GM18909 (cell line): ENCODE measurements around the gene PTPRD.

ENCODE experiments used
- ATAC-seq: cut with Tn5 transposase; IDR thresholded peaks from one replicate; pipeline ENCODE4 v1.9.1; 2021; ENCODE audit warnings: mild to moderate bottlenecking; ENCODE audit not compliant: unreplicated experiment, poor library complexity

Gene PTPRD

GRCh38 chr9:8484597-8485191, 2128.1 kb downstream of the PTPRD start:
- ATAC-seq: no peak

DNA sequence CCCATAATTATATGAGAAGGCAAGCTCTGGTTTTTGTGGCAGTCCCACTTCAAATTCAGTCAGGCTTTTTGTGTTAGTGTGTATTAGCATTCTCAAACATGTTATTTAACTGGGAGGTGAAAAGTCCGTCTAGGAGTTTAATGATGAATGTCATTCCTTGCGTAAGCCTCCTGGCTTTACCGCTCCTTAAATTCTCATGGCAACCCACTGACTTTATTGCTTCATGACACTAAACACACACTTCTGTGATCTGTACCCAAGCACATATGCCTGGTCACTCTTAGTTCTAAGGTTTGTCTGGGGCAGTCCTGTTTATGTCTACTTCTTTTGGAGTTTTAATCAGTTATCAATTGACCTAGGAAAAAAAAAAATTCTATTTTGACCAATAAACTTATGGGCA, 2135.4 kb downstream of the PTPRD start:
- no peak for ATAC-seq

DNA sequence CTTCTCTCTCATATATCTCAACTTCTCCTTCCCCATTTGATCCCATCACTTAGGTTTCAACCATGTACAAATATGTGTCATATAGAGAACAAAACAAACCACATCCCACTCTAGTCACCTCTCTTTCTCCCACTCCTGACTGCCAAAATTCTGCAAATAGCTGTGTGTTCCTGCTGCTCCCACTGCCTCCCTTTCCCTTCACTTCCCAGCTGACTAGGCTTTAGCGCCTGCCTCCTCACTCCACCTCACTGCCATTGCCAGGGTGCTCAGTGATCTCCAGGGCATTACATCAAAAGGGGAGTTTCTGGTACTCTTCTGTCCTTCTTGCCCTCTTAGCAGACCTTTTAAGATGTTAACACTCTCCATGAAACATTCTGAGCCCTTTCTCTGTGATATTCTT, 2137.9 kb downstream of the PTPRD start:
- no peak for ATAC-seq

GRCh38 chr9:8473244-8474020, 2139.4 kb downstream of the PTPRD start:
- ATAC-seq: no peak

DNA sequence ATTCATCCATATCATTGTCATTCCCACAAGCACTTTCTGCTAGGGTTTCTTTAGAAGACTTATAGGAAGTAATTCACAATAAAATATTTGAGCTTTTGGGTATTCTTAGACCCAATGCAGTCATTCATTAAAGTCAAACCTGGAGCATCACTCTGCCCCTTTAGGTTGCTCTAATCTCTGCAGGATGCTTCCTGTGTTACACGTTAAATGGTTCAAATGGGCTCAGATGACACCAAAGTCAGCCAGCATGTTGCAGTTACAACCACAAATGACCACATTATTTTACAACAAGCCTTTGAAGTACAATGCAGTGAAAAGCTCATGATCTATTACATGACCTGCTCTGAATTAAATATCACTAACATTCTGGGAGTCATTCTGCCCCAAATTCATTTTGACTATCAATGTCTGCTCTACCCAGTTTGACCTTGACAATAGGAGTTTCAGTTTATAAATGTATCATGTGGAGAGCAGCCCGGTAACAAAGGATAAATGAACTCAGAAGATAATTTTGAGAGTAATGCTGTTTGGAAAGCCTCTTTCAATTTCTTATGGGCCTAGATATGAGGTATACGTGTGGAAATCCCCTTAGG, 2144.7 kb downstream of the PTPRD start:
- no peak for ATAC-seq

DNA sequence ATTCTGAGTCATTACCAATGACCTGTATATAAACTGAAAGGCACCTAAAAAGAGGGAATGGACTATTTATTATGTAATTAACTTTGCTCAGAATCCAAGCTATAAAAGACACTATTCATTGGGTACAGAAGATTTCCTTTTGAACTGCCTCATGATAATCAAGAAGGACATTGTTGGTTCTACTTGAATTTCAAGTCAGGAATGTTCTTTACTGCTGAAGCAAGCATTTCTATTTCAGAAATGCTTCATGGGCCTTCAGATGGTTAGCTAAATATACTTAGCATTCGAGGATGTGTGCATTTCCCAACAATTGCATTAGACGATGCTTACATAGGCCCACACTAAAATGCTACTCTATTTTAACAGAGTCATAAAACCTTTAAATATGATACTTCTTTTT, 2155.0 kb downstream of the PTPRD start:
- ATAC-seq: no peak

- ATAC-seq: no peak
Measured at GRCh38 chr9:8457055-8457454, 2155.7 kb downstream of the PTPRD start.

- ATAC-seq: no peak
Measured at GRCh38 chr9:8456344-8456743, 2156.5 kb downstream of the PTPRD start.

- no peak for ATAC-seq
Measured at GRCh38 chr9:8450810-8451545, 2161.8 kb downstream of the PTPRD start.

GRCh38 chr9:8448226-8448625, 2164.6 kb downstream of the PTPRD start:
- ATAC-seq: no peak

GRCh38 chr9:8447601-8448000, 2165.2 kb downstream of the PTPRD start:
- ATAC-seq: no peak

DNA sequence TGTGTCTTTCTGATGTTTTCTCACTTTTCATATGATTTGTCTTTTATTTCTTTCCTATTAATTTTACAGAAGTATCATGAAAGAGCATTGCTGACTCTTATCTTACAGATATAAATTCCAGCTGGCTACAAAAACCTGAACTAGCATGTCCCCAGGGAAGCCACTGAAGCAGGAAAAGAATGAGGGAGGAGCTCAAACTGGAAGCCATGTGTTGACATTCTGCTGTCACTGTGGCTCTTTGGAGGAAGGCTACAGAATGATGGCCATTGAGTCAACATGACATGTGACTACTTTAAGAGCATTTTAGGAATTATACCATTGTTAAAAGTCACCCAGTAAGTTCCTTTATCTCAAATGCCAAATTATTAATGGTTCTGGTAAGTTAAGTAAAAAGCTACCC, 2174.9 kb downstream of the PTPRD start:
- no peak for ATAC-seq

GRCh38 chr9:8437259-8437658, 2175.5 kb downstream of the PTPRD start:
- no peak for ATAC-seq

DNA sequence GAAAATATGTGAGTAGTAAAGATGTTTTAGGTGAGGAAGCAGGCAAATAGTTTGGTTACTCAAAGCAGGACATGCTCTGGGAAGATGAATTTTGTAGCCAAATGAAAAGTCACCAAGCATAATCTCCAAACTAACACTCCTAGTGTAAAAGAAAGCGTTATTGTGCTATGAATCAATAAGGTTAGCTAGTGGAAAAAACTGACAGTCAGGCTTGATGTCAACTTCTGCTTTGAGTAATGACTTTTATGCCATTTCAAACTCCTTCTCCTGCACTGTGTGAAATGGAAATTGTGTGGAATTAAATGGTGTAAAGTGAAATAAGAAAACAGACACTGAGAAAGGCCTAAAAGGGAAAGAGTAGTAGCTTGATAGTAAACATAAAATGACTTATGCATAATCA, 2176.0 kb downstream of the PTPRD start:
- no peak for ATAC-seq

DNA sequence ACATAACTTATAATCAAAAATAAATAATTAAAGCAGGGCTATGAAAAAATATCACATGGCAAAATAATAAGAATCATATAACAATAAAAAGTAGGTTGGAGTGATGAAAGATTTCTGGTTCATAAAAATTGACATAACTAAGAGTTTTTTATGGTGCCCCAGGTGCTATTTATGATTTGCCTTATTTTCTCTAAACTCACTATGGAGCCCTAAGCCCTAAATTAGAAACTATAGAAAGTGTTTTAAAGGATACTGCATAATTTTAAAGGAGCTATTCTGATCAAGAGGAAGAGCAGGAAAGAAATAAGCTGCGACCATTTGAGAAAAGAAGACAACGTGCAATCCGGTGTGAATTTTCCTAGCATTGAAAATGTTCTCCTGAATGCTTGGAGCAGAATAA, 2178.2 kb downstream of the PTPRD start:
- no peak for ATAC-seq

DNA sequence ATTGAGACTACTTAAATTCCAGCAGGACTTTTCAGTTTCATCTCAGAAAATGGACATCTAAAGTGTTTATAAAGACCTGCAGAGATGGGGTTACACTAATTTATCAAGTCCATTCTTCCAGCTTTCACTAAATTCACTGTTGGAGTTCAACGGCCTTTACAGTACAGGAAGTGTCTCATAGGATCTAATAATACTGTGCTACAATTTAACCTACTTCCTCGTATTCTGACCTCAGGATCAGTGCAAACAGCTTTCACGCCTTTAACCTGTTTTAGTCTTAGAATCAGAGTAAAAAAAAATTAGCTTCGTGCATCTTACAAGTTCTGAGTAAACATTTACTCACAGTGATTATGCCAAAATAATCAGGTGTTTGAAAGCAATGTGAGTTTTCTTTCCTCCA, 2180.6 kb downstream of the PTPRD start:
- no peak for ATAC-seq

GRCh38 chr9:8431505-8431904, 2181.3 kb downstream of the PTPRD start:
- no peak for ATAC-seq

GRCh38 chr9:8430945-8431344, 2181.9 kb downstream of the PTPRD start:
- ATAC-seq: no peak

GRCh38 chr9:8429768-8430167, 2183.0 kb downstream of the PTPRD start:
- ATAC-seq: no peak

- ATAC-seq: no peak
Measured at GRCh38 chr9:8429157-8429556, 2183.6 kb downstream of the PTPRD start.

DNA sequence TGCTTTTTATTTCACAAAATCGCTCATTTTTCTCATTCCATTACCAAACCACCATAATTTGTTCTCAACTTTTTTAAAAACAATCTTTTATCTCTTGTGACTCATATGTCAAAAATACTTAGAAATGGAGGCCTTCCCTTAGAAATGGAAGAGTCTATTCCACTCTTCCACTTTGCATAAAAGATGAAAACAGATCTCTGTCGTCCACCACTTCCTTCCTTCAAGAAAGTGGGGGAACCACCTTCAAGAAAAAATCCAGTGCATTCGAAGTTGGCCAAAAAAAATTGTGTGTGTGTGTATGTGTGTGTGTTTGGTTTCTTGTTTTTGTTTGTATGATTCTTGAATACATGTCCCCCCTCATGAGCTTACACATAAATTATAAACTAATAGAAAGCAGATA, 2184.4 kb downstream of the PTPRD start:
- no peak for ATAC-seq
